DMS53 (cell line): ENCODE measurements around the gene DNAH14.
"Not testable (repeated sequence)": the region's sequence is repeated elsewhere in the genome, so short reads cannot be mapped to it uniquely, and the experiment has no call there.

ENCODE experiments used
- DNase-seq: peaks from one replicate; lab custom pipeline; 2025; lab: John Stamatoyannopoulos, UW

Gene DNAH14

GRCh38 chr1:224996266-224996665, 66.8 kb downstream of the DNAH14 start:
- no peak for DNase-seq

DNA sequence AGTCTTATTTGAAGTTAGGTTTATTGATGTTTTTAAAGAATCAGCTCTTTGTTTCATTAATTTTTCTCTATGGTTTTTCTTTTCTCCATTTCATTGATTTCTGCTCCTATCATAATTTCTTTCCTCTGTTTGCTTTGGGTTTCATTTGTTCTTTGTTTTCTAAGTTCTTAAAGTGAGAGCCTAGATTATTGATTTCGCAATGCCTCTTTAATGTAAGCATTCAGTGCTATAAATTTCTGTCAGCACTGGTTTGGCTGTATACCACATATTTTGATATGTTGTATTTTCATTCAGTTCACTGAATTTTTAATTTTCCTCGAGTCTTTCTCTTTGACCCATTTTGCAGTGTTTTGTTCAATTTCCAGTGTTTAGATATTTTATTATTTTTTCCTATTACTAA, 68.7 kb downstream of the DNAH14 start:
- no peak for DNase-seq

GRCh38 chr1:225004396-225004795, 74.9 kb downstream of the DNAH14 start:
- peak; percentile 42 for DNase-seq

GRCh38 chr1:225006352-225006751, 76.9 kb downstream of the DNAH14 start:
- peak; percentile 8 for DNase-seq

- not testable (repeated sequence) for DNase-seq
These were observed 78.6 kb downstream of the DNAH14 start for GRCh38 chr1:225008050-225008449.

DNA sequence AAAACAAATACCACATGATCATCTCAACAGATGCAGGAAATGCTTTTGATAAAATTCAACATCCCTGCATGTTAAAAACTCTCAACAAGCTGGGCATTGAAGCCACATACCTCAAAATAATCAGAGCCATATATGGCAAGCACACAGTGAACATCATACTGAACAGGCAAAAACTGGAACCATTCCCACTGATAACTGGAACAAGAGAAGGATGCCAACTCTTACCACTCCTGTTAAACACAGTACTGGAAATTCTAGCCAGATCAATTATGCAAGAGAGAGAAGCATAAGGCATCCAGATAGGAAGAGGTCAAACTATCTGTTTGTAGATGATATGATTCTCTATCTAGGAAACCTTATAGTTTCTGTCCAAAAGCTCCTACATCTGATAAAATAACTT, 91.6 kb downstream of the DNAH14 start:
- no peak for DNase-seq

- no peak for DNase-seq
These were observed 97.2 kb downstream of the DNAH14 start for GRCh38 chr1:225026701-225027100.

DNA sequence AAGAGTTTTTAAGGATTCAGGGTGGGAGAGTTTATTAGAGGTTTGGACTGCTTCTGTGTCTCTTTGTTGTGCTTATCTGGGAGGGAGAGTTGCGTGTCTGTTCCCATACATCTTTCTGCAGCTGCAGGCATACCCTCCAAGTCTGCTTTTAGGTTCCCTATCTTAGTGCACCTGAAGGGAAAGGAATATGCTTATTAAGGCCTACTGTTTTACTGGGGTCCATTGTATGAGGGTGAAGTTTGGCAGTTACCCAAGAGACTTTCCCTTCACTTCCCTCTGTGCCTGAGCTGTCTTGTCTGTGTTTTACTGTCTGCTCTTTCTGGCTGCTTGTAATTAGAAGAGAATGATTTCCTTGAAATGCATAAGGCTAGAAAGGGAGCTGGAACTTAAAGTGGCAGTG, 107.0 kb downstream of the DNAH14 start:
- not testable (repeated sequence) for DNase-seq

GRCh38 chr1:225042263-225042662, 112.8 kb downstream of the DNAH14 start:
- no peak for DNase-seq

DNA sequence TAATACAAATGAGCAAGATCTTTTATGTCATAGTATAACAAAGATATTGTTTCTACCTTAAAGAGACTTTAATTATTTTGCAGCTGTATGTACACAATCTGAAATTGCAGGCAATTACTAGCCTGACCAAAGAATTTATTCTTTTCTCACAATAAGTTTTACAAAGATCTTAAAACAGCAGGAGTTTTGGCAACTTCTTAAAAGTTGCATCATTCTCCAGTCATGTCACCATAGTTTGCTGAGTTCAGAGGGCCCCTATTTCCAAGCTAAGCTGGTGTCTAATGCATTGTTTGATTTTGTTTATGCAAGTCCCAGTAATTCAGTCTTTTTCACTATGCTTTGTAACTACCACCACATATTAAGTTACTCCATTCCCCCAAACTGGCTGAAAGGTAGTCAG, 114.8 kb downstream of the DNAH14 start:
- no peak for DNase-seq

GRCh38 chr1:225049594-225049993, 120.1 kb downstream of the DNAH14 start:
- no peak for DNase-seq

DNA sequence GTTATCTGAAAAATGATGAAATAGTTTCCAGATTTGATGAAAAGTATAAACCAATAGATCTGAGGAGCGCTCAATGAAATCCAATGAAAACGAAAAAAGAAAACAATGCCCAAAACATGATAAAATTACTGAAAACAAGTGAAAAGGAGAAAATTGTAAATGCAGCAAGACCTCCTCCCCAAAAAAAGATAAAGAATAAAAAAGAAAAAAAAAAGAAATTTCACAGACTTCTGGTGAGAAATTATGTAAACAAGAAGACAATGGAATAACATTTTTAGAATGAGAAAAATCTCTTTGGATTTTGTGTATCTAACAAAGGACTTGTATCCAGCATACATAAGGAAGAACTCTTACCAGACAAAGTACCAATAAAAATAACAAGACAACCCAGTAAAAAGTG, 134.2 kb downstream of the DNAH14 start:
- no peak for DNase-seq

- DNase-seq: no peak
These were observed 141.5 kb downstream of the DNAH14 start for GRCh38 chr1:225070972-225071371.

GRCh38 chr1:225097175-225097574, 167.7 kb downstream of the DNAH14 start:
- no peak for DNase-seq

DNA sequence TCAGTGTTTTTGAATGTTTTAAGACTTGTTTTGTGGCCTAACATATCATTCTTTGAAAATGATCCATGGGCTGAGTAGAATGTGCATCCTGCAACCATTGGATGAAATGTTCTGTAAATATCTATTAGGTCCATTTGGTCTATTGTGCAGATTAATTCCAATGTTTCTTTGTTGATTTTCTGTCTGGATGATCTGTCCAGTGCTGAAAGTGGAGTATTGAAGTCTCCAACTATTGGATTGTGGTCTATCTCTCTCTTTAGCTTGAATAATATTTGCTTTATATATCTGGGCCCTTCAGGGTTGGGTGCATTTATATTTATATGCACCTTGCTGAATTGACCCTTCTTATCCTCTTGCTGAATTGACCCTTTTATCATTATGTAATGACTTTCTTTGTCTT, 181.5 kb downstream of the DNAH14 start:
- DNase-seq: no peak

DNA sequence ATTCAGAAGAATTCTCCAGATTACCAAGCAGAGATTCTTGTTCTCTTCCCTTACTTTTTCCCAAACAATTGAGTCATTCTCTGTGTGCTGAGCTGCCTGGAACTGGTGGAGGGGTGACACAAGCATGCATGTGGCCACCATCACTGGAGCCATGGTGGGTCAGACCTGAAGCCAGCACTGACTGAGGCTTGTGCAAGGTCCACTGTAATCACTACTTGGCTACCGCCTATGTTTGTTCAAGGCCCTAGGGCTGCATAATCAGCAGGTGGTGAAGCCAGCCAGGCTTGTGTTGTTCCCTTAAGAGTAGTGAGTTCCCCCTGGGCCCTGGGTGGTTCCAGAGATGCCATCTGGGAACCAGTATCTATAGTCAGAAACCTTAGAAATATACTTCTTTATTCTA, 183.8 kb downstream of the DNAH14 start:
- no peak for DNase-seq

DNA sequence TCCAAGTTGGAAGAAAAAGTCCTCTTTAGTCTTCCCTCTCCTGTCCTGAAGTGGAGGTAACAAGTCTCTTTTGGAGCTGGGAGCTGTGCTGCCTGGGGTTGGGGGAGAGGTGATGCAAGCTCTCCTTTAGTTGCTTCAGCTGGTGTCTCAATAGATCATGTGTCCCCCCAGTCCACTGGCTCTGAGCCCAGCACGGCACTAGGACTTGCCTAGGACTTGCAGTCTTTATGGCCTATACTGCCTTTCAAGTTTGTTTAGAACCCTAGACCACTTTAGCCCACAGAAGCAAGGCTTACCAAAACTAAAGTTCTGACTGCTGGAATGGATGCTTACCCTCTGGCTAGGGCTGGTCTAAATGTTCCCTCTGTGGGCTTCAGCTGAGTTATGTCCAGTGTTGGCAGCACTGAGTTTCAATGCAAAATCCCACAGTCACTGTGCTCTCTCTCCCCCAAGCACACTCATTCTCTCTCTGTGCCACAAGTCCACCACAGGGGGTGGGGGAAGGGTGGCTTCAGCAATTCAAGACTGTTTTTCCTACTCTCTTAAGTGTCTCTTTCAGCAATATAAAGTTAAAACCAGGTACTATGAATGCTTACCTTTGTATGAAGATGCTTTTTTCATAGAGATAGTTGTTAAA, 185.0 kb downstream of the DNAH14 start:
- DNase-seq: no peak

DNA sequence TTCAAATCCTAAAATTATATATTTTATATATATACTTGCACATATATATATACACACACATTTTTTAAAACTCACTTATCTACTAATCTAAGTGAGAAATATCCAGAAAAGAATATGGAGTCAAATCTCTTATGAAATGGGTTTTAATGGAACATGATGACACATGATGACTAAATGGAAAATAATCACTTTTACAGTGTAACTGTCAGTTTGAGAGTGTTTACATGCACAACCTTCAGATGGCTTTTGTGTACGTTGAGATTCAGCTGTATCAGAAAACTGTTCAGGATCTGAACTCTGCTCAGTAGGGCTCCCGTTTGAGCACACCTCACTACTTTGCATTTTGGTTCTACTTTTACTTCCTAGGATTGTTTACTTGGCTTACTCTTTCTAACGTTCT, 189.8 kb downstream of the DNAH14 start:
- DNase-seq: no peak

DNA sequence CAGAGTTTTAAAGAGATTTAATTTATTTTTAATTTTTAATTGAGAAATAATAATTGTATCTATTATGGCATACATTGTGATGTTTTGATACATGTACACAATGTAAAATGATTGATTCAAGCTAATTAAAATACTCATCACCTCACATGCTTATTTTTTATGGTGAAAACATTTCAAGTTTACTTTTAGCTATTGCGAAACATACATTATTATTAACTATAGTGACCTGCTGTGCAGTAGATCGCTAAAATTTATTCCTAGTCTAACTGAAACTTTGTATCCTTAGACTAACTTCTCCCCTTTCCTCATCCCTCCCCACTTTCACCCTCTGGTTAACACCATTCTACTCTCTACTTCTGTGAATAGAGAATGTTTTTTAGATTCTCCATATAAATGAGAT, 191.6 kb downstream of the DNAH14 start:
- DNase-seq: no peak

- DNase-seq: no peak
These were observed 202.4 kb downstream of the DNAH14 start for GRCh38 chr1:225131869-225132268.

GRCh38 chr1:225137976-225138375, 208.5 kb downstream of the DNAH14 start:
- no peak for DNase-seq

- no peak for DNase-seq
These were observed 213.5 kb downstream of the DNAH14 start for GRCh38 chr1:225143001-225143400.

GRCh38 chr1:225146478-225146877, 217.0 kb downstream of the DNAH14 start:
- DNase-seq: peak; percentile 5

- DNase-seq: not testable (repeated sequence)
These were observed 218.3 kb downstream of the DNAH14 start for GRCh38 chr1:225147791-225148190.

GRCh38 chr1:225152061-225152460, 222.6 kb downstream of the DNAH14 start:
- DNase-seq: no peak
